Measurements from ENCODE around the gene PAQR7.

PAQR7 gene

GRCh38 chr1:25875154-25875855, at the start of gene PAQR7:
Gene PAQR7 (minus strand): TSS chr1:25875708. CDS start chr1:25863839, 11,869 bp downstream.
- peak; percentile 60 for DNase-seq (ENCODE audit: low spot score)

GRCh38 chr1:25924454-25924853, 48.9 kb upstream of the PAQR7 start:
- no peak for DNase-seq (ENCODE audit: low spot score)

GRCh38 chr1:25922971-25923552, 47.6 kb upstream of the PAQR7 start:
- DNase-seq (ENCODE audit: low spot score) = no peak

- DNase-seq (ENCODE audit: low spot score) = peak; percentile 26
These were observed 46.8 kb upstream of the PAQR7 start for GRCh38 chr1:25922056-25922970.

GRCh38 chr1:25918615-25919014, 43.1 kb upstream of the PAQR7 start:
- DNase-seq (ENCODE audit: low spot score) = no peak

GRCh38 chr1:25917996-25918395, 42.5 kb upstream of the PAQR7 start:
- no peak for DNase-seq (ENCODE audit: low spot score)

- no peak for DNase-seq (ENCODE audit: low spot score)
These were observed 41.0 kb upstream of the PAQR7 start for GRCh38 chr1:25916460-25916859.

- no peak for DNase-seq (ENCODE audit: low spot score)
These were observed 38.8 kb upstream of the PAQR7 start for GRCh38 chr1:25914074-25914995.

GRCh38 chr1:25913206-25913605, 37.7 kb upstream of the PAQR7 start:
- no peak for DNase-seq (ENCODE audit: low spot score)

- DNase-seq (ENCODE audit: low spot score) = no peak
These were observed 36.7 kb upstream of the PAQR7 start for GRCh38 chr1:25912076-25912831.

GRCh38 chr1:25911162-25911561, 35.7 kb upstream of the PAQR7 start:
- no peak for DNase-seq (ENCODE audit: low spot score)

- no peak for DNase-seq (ENCODE audit: low spot score)
These were observed 33.5 kb upstream of the PAQR7 start for GRCh38 chr1:25909040-25909439.

- no peak for DNase-seq (ENCODE audit: low spot score)
These were observed 32.7 kb upstream of the PAQR7 start for GRCh38 chr1:25908161-25908560.

GRCh38 chr1:25907601-25908000, 32.1 kb upstream of the PAQR7 start:
- DNase-seq (ENCODE audit: low spot score) = no peak

GRCh38 chr1:25906644-25907300, 31.3 kb upstream of the PAQR7 start:
- DNase-seq (ENCODE audit: low spot score) = no peak

- peak; percentile 78 for DNase-seq (ENCODE audit: low spot score)
These were observed 30.5 kb upstream of the PAQR7 start, which contains the start of gene STMN1 for GRCh38 chr1:25905680-25906643. Gene STMN1 (minus strand): TSS chr1:25906419. CDS start chr1:25904676, 1,743 bp downstream.

- DNase-seq (ENCODE audit: low spot score) = peak; percentile 88
These were observed 29.6 kb upstream of the PAQR7 start for GRCh38 chr1:25904943-25905679.

- DNase-seq (ENCODE audit: low spot score) = no peak
These were observed 28.5 kb upstream of the PAQR7 start for GRCh38 chr1:25903986-25904385.
